HG03457 (cell line): ENCODE results near the gene KCNT1.
"Not testable (repeated sequence)": the region's sequence is repeated elsewhere in the genome, so short reads cannot be mapped to it uniquely, and the experiment has no call there.

Source experiments
- ATAC-seq: cut with Tn5 transposase; IDR thresholded peaks from one replicate; pipeline ENCODE4 v1.9.1; 2021; ENCODE audit warnings: moderate number of reproducible peaks; ENCODE audit not compliant: unreplicated experiment

KCNT1 gene

DNA sequence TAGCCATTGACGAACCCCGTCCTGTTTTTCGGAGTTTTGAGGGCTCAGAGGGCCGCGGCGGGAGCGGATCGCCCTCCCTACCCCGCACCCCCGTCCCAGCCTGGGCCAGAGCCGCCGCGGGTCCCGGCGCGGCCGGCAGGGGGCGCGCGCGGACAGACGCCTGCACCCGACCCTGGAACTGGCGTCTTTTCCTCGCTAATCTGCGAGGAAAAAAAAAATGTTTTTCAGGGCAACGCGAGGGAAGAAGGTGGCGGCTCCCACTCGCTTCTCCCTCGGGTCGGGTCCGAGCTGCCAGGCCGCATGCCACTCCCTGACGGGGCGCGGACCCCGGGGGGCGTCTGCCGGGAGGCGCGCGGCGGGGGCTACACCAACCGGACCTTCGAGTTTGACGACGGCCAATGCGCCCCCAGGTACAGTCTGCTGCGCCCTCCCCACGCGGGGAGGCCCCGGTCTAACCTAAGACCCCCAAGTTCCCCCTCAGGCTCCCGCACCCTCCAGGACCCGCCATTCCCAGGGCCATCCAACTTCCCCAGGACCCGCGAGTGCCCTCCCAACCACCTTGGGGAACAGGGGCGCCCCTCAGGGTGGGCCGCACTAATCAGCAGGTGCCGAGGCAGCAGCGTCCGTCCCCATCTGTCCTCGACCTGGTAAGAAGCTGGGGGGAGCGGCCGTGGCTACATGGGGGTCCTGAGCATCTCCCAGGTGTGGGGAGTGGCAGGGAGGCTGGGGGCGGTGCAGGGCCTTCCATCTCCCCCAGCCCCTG is at the start of gene KCNT1:
Gene KCNT1, plus strand, starts transcription at position 227 of the 763 bp plus-strand sequence. Its CDS starts 74 bp downstream, at position 301.
- ATAC-seq: no peak

DNA sequence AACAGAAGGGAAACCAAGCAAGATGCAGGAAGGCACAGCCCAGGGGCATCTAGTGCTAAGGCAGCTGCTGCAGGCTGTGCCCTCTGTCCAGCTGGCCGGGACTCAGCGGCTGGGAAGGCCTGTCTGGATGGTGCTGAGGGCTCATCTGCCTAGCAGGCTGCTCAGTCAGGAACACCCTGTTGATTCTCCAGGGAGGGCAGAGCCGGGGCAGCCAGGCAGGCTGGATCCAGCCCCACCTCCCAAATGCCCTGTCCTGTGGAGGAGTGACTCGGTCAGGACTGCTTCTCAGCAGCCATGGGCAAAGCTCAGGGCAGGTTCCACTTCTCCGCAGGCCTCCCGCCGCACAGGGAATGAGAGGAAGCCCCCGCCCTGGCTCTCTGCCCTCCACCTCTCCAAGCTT is 46.7 kb upstream of the KCNT1 start:
- no peak for ATAC-seq

DNA sequence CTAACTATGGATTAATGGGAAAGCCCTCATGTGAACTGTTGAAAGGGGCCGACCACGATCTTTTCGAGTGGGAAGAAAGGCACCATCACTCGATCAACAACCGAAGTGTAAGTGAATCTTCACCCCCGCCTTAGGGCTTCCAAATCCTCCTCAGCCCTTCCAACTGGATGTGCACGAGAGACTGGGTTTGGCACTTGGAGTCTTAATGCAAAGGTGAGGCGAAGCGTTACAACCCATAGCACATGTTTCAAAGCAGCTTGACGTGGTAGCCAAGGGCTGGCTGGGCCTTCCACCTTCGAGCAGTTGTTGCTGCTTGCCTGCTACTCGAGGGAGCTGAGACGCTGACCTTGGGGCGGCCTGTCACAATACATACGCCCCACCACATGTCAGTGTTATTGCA is 44.6 kb upstream of the KCNT1 start:
- no peak for ATAC-seq

DNA sequence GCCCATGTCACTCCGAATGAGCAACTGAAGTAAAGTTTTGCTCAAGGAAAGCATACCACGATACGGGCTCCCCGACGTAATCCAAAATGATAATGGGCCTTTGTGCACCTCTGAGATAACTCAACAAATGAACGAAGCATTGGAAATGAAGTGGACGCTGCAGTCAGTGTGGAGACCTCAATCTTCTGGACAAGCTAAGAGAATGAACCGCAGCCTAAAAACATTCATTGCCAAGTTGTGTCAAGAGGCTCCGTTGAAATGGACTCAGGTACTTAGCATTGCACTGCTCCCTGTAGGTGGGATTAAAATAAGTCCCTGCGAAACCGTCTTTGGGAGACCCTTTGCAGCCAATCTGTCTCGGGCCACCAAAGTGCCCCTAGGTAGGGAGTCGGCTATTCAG is 42.7 kb upstream of the KCNT1 start:
- ATAC-seq: no peak

DNA sequence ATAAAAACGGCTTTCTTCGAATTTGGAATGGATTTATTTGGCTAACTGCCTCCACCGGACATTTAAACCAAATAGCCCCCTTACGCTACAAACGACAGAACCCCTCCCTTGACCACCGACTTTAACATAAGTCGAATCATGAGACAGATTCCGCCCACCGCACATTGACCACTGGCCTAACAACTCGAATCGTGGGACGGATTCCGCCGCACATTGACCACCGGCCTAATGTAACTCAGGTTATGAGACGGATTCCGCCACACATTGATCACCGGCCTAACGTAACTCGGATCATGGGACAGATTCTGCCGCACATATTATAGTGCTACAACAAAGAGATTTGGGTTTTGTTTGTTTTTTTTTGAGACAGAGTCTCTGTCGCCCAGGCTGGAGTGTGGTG is 41.6 kb upstream of the KCNT1 start:
- no peak for ATAC-seq

DNA sequence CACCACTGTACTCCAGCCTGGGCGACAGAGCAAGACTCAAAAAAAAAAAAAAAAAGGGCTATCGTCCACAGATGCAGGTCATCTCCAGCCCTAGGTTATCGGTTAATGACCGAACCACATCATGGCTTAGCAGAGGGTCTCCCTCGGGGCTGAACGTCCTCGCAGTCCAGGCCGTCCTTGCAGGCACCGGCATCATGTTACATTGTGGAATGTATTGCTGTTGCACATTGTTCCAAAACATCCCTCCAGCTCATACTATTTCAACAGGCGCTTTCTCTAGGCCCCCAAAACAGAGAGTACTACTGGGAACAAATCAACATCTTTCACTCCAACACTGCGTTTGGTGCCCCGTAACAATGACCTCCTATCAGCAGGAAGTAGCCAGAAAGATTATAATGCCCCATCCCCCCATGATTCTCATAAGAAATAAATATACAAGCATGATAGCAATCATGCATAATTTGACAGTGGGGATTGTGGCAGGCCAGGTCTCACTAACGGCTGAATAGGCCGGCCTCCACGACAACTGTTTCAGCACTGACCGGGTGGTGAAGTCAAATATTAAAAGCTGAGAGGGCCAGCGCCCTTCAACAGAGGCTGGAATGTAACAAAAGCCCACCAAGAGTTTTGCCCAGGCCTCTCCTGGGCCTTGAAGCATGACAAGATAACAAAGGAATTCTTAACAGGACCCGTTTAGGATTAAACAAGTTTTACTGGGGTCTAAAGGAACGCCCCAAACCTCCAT is 40.0 kb upstream of the KCNT1 start:
- ATAC-seq: no peak

DNA sequence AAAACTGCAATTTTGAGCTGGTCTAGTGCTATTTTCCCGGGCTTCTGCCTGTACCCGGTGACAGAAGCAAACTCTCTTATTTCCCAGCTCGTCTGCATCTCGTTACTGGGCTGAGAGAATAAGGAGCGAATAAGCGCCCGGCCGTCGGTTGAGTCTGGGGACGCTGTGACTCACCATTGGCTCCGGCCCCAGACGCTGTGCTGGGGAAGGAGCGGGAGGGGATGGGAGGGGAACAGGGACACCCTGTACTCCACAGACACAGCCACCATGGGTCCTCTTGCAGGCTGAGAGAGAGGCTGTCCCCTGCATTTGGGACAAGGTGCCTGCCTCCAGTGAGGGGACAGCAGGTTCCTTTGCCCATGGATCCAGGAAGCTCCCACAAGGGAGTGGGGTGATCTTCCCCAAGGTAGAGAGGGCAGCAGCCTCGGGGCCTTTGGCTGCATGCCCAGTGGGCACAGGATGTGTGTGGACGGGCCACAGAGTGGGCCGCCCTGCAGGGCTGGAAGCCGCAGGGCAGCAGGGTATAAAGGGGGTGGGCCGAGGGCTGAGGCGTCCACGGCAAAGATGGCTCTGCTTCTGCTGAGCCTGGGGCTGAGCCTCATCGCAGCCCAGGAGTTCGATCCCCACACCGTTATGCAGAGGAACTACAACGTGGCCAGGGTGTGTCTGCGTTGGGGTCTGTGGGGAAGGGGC is 39.1 kb upstream of the KCNT1 start, which contains the start of gene LCN9:
Gene LCN9, plus strand, starts transcription at position 552 of the 693 bp plus-strand sequence. Its CDS starts 13 bp downstream, at position 565.
- no peak for ATAC-seq

DNA sequence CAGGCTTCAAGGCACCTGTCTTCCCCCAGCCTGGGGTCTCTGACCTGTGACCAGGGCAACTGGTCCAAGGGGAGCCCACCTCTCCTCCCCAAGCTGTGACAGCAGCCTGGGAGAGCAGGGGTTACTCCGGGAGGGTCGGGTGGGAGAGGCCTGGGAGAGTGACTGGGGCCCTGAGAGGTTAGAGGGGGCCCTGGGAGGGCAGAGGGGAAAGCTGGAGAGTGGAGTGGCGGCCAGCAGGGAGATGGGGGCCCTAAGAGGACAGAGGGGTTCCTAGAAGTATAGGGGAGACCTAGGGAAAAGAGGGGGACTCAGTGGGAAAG is 38.6 kb upstream of the KCNT1 start:
- no peak for ATAC-seq

DNA sequence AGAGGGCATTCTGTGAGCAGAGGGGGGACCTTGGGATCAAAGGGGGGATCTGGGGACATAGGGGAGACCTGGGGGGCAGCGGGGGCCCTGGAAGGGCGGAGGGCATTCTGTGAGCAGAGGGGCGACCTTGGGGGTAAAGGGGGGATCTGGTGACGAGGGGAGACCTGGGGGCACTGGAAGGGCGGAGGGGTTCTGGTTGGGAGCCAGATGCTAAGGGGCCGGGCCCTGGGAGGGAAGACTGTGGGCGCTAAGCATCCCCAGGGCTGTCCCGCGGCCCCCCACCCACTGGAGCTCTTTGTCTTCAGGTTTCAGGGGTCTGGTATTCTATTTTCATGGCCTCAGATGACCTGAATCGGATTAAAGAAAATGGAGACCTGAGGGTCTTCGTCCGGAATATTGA is 38.1 kb upstream of the KCNT1 start:
- ATAC-seq: no peak

DNA sequence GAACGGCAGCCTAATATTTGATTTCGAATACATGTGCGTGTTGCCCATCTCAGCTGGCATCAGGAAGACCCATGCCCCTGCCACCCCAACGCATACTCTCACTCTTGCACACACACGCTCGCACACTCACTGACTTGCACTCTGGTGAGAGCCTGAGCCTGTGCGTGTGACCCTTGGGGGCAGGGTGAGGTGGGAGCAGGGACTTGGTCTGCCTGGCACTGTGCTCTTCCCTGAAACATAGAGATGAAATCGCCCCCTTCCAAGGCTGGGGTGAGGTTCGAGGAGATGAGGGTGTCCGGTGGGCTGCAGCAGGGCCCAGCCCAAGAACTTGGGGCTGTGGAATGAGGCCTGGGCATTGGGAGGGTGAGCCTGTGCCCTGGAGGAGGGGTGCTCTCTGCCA is 37.7 kb upstream of the KCNT1 start:
- ATAC-seq: no peak

DNA sequence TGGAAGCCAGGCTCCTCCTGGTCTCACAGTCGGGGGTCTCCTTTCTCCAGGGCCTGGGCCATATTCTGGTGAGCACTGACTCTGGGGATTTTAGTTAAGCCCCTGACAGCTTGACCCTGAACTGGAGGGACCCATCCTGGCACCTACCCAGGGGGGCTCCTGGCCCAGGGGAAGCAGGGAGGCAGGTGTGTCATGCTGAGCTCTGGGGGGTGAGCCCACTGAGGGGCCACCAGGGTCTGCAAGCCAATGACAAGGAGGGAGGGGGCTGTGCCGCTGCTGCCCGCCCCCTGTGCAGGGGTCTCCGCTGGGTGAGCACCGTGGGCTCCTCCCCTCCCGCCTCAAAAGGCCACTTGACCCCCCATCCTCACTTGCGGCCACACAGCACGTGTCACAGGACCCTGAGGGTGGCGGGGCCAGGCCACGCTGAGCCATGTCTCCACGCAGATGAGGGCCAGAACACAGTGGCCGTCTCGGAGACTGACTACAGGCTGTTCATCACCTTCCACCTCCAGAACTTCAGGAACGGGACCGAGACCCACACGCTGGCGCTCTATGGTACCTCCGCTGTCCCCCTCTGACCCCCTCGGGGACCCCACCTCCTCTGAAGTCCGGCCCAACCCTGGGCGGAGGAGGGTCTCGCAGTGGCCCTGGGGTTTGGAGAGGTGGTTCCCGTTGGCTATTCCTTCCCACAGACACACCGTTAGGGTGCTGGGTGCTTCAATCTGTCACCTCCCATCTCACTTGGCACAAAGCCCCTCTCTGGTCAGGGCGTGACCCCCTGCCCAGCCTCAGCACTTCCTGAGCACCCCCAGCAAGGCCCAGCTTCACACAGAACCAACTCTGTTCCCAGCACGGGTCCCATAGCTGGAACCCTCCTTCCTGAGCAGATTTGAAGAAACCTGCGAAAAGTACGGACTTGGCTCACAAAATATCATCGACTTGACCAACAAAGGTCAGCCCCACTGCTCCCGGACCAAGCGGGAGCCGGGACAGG is 36.9 kb upstream of the KCNT1 start:
- ATAC-seq: no peak

DNA sequence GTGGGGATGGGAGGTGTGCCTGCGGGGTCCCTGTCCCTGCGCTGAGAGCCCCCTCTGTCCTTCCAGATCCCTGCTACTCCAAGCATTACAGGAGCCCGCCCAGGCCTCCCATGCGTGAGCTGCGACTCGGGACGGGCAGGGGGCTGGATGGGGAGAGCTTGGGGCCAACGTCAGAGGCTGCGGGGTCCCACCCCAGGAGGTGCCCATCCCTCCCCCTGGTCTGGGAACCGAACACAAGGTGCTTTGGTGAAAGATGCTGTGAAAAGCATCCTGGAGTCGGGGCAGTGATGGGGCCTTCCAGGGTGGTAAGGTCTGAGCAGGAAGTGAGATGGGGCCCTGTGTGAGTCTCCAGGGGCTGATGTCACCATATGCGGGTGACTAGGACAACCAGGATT is 36.2 kb upstream of the KCNT1 start:
- no peak for ATAC-seq

DNA sequence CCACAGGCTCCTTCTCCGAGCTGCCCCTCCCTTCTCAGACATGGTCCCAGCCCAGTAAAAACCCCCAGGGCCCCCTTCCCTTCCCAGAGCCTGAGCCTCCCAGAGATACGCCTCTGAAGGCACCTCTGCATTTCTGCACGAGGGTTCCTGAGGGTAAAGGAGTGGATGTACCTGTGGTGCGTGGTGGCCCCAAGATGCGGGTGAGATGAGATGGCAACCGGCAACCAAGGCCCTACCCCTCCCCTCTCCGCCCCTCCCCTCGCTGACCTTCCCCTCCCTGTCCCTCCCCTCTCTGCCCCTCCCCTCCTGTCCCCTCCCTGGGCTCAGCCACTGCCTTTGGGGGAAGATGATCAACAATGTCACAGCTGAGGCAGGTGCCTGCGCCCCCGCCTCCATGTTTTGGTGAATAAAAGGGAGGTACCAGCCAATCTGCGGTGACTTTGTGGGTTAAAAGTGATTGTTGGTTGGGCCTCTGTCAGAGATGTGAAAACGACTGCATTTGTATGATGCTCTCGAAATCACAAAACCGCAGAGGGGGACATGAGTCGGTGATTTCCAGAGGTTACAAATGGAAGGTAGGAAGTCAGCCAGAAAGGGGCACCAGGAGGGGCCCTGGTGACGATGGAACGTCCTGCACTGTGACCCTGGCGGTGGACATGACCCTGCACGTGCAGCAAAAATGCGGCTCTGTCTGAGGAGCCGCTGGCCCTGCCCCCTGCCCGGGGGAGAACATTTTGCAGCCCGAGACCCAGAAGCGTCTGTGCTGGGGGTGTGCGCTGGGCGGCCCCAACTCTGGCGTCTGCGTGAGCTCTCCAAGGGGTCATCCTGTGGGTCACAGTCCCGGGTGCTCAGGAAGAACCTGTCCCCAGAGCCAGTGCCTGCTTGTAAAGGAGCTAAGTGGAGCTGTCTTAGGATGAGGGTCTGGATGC is 35.2 kb upstream of the KCNT1 start:
- ATAC-seq: no peak

DNA sequence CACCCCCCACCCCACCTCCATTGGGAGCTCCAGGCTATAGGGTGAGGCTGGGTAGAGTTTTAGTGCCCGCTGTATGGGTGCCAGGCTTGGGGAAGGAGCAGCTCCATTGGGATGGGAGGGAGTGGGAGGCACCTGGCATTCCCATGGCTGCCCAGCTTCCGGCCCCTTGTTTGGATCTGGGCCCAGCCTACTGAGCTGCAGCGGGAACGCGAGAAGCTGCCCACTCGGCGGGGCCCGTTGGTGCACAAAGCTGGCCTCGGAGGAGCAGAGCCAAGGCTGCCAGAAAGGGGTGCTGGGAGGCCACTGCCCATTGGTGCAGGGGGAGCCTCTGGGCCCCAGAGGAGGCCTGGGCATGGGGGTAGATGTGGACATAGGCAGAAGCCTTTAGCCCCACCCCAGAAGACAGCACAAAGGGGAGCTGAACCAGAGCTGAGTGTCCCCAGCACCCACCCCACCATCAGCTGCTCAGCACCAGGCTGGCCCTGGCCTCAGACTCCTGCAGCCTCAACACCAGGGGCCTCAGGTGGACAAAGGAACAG is 34.5 kb upstream of the KCNT1 start:
- ATAC-seq: no peak

DNA sequence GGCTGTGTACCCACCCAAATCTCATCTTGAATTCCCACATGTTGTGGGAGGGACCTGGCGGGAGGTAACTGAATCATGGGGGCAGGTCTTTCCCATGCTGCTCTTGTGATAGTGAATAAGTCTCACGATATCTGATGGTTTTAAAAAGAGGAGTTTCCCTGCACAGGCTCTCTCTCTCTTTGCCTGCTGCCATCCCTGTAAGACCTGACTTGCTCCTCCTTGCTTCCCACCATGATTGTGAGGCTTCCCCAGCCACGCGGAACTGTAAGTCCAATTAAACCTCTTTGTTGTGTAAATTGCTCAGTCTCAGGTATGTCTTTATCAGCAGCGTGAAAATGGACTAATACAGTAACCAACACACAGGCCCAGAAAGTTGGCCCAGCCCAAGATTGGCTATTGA is 33.0 kb upstream of the KCNT1 start:
- not testable (repeated sequence) for ATAC-seq

DNA sequence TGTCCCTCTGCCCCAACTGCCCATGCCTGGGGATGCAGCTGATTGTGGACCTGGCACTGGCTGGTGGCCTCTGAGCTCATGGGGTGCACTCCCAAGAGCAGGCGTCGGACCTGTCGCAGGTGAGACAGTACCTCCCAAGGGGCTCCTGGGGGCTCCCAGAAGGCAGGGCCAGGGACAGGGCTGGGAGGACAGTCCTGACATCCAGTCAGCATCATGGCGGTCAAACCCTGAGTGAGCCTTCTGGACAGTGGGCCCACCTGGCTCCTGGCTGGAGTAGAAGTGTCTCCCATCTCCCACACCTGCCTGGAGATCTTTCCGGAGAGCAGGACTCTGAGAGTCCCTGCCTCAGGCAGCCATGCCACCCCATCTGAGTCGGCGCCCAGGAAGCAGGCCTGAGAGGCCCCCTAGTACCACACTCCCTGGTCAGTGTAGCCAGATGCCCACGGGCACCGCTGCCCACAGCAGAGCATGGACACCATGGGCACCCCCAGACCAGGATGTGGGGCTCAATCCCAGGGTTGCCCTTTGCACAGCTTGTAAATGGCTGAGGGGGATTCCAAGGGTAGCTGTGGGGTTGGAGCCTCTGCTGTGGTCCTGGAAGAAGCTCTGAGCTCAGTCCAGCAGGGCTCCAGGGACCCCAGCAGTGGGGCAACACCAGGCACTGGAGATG is 32.2 kb upstream of the KCNT1 start:
- ATAC-seq: no peak

DNA sequence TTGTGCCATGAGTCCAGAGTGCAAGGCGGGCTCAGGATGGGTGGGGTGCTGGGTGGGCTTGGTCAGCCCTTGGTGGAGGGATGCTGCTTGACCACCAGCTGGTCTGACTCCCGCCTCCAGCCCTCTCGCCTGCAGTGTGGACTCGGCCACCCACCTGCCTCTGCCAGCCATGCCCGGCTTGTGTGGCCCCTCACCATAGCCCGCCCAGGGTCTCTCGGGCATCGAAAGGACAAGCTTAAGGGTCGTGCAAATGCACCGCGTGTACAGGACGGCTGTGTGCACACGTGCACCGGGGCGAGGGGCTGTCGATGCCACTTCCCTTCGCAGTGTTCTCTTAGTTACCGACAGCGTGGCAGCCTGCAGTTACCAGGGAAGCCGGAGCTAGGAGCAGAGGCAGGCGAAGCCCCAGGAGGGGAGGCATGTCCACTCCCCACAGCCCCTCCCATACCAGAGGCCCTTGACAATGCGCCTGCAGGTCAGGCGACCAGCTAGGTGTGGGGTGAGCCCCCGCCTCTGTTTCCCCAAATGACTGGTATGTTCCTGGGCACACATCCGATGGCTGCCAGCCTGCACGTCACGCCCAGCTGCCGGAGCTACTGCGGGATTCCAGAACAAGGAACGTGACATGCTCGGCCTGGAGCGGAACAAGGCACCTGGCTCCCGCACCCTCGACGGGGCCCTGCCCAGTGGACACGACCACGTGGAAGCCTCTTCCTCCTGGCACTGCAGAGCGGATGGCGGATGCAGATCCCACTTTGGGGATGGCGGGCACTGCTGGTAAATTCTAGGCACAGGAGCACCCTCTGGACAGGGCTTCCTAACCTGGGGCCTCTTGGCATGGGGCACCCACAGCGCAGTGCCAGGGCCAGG is 31.0 kb upstream of the KCNT1 start:
- ATAC-seq: no peak

DNA sequence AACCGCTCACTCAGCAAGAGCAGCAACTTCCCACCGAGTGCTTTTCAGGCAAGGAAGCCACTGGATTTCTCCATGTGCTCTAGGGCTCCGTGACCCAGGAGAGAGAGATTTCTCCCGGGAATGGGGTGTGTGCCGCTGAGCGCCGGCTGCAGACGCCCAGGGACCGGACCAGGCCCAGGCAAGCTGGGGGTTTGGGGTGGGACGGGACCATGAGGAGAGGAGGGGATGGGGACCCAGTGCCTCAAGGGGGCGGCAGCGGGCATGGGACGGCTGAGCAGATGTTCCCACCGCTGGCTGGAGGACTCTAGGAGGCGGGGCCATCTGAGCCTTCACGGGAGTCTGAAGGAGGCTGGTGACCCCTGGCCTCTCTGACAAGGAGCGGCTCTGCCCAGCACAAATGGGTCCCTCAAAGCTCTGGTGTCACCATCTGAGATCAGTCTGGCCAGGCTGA is 30.4 kb upstream of the KCNT1 start:
- ATAC-seq: no peak
